Measurements from ENCODE around the gene ARHGAP32. TPM values are rescaled to one million over a fixed set of nuclear protein-coding genes. Genes with fewer than 3 reads are reported as not detected.

The ARHGAP32 gene
- total RNA-seq, 1 donor from 2014 or later, result 9.0 TPM

- no peak for DNase-seq
These were observed 85.3 kb downstream of the ARHGAP32 start for GRCh38 chr11:129106788-129107187.

DNA sequence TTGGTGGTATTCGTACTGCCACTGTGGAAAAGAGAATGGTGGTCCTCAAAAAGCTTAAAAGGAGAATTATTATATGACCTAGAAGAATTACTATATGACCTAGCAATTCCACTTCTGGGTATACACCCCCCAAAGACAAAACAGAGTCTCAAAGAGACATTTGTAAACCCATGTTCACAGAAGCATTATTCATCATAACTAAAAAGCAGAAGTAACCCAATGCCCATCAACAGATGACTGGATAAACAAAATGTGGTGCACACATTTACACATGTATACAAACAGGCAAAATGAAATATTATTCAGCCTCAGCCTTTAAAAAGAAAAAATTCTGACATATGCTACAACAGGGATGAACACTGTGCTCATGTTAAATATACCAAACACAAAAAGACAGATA is 89.4 kb downstream of the ARHGAP32 start:
- no peak for DNase-seq

- DNase-seq, result no peak
These were observed 89.9 kb downstream of the ARHGAP32 start for GRCh38 chr11:129102225-129102624.

DNA sequence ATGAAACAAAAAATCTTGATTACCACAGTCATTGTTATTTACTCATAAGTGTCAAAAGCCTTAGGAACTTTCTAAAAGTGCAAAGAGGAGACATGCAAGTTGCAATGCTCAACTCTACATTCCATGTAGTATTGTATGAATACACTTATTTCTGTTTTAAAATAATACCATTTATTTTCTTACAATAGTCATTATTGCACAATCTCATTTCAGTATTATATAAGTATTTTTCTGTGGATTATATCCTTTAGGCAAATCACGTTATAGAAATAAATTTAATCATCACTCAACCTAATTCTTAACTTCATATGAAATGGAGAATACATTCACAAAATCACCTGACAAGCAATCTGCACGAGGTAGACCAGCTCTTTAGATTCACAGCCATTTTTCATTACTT is 98.8 kb downstream of the ARHGAP32 start:
- DNase-seq, result no peak

DNA sequence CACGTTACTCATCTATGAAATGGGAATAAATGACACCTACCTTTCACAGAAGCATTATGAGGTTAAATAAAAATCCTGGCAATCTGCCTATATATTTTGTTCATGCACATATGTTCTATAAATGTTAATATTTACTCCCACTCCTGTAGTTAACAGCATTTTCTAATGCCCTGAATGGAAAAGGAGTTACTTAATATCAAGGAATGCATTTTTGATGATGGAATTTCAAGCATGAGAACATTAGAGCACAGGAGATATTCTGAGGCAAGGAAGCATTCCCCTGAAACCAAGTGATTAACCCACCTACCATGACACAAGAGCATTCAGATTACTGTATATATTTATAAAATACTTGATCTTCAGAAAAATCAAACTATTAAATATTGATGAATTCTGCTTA is 102.1 kb downstream of the ARHGAP32 start:
- DNase-seq, result no peak

DNA sequence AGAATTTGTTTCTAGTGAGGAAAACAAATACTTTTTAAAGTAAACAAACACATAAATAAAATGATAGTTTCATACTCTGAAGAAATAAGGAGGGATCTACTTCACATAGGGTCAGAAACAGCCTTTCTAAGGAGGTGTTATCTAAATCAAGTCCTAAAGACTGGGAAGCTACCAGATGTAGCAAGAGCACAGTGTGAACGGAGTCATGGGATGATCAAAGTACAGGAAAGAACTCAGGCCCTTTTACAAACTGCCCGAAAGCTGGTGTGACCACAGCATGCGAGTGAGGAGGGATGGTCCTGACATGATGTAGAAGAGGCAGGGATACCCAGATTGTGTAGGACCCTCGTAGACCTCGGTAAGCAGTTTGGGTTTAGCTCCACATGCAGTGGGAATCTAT is 102.8 kb downstream of the ARHGAP32 start:
- DNase-seq, result no peak

- no peak for DNase-seq
These were observed 105.1 kb downstream of the ARHGAP32 start for GRCh38 chr11:129086976-129087375.

DNA sequence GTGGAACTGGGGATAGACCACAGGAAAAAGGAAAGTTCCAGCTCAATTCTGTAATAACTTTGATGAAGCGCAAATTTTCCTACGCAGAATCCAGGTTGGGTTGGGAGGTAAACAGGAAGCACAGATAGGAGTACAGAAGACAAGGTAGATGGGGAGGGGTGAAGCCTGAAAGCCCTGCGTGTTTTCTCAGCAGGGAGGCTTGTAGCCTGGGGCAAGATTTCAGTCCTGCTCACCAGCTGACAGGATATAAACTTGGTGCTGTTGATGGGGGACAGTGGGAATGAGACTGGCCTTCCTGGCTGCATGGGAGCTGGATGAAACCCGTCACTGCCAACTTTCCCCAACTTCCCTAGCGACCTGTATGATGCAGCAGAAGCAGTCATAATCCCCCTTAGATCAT is 114.9 kb downstream of the ARHGAP32 start:
- DNase-seq, result no peak

DNA sequence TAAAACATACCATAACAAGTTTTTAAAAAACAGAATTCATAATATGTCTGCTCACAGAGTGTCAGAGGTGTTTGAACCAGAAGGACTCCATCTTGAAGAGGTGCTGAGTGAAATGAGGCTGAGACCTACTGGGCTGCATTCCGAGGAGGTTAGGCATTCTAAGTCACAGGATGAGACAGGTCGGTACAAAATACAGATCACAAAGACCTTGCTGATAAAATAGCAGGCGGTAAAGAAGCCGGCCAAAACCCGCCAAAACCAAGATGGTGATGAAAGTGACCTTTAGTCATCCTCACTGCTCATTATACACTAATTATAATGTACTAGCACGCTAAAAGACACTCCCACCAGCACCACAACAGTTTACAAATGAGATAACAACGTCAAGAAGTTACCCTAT is 116.4 kb downstream of the ARHGAP32 start:
- no peak for DNase-seq

DNA sequence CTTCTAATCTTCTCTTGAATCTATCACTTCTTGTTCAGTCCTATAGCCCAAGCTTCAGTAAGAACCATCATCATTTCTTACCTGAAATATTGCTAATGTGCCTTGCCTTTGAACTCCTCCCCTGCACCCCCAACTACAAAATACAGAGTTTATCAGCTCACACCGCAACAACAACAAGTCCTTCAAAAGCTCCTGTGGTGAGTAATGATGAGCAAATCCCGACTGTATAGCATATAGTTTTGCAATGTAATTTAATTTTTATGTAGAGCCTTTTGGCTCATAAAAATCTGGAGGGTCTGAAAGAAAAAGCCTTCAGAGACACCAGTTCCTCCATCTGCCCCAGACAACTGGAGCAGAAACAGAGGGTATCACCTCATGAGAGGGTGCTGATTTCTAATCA is 124.7 kb downstream of the ARHGAP32 start:
- no peak for DNase-seq

DNA sequence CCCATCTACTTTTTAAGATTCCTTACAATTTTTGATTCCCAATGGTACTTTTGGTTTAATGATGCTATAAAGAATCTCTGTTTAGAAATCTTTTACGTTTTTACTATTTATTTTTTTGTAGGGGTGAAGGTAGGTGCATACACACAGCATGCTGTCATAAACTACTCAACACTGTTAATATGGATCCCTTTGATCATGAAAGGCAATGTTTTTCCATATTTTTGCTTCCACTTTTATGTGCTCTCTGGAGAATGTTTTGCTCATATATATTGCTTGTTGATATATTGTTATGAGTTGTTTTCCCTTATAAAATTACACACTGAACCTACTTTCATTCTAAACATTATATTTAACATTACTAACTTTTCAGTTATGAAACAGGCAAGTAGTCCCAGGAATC is 125.9 kb downstream of the ARHGAP32 start:
- DNase-seq, result no peak

GRCh38 chr11:129063118-129063517 is 129.0 kb downstream of the ARHGAP32 start:
- DNase-seq, result no peak

DNA sequence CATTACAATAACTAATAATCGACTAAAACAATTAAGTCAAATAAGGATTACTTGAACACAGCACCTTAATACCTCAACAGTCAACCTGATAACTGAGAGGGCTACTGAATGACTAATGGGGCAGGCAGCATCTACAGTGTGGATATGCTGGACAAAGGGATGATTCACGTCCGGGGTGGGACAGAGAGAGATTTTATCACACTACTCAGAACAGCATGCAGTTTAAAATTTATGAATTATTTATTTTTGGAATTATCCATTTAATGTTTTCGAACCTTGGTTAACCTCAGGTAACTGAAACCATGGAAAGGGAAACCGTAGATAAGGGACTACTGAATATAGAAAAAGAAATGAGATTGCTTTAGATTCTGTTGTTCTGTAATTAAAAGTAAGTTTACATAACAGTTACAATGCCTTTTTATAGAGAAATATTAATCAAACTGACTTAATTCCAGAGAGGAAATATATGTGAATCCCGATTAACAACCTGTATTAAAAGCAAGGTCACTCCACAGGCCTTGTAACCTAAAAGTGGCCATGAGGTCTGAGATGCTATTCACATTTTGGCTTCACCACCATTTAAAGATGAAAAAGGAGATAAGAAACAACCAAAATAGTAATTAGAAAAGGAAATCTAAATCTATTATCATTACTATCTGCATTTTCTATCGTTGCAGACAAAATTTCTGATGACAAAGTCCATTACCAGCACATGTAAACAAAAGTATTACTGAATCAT is 130.5 kb downstream of the ARHGAP32 start:
- peak; percentile 42 for DNase-seq

DNA sequence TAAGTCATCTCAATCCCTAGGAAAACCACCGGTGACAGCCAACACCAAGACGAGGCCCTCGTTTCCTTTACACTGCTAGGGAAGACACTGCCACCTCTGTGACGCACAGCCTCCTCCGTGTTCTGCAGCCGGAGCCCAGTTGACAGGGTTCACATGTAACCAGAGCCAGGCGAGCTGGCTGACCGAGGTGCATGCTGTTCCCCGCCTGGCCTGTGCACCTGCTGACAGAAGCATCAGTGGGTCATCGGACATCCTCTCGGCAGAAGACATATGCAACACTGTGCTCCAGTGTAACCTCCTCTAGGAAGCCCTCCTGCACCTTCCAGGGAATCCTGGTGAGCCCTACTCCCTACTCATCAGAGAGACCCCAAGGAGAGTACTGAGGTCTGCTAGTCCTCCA is 135.2 kb downstream of the ARHGAP32 start:
- DNase-seq, result no peak

DNA sequence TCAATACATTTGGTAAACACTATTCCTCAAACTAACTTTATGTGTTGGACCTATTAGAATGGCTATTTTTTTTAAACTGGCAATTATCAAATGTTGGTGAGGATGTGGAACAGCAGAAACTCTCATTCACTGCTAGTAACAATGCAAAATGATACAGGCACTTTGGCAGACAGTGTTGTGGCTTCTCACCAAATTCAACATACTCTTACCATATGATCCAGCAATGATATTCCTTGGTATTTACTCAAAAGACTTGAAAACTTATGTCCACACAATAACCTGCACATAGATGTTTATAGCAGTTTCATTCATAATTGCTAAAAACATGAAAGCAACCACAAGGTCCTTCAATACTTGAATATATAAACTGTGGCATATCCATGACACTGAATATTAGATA is 136.9 kb downstream of the ARHGAP32 start:
- no peak for DNase-seq

- DNase-seq, result no peak
These were observed 143.2 kb downstream of the ARHGAP32 start for GRCh38 chr11:129048911-129049310.

DNA sequence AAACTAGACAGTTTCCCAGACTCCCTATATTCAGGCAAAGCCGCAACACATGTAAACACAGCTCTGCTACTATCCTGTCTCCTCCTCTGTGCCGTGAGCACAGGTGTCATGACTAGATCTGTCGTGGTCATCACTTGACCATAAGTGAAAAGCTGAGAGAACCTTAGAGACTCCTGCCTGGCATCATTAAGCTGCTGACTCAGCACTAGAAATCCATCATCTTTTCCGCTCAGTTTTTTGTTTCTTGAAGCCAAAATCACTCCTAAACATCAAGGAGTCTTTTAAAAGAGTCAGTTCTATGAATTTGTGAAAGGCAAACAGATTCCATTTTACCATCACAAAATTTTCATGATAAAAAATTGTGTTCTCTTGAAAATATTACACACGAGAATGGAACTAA is 147.0 kb downstream of the ARHGAP32 start:
- DNase-seq, result no peak

GRCh38 chr11:129042503-129042902 is 149.6 kb downstream of the ARHGAP32 start:
- DNase-seq, result no peak

DNA sequence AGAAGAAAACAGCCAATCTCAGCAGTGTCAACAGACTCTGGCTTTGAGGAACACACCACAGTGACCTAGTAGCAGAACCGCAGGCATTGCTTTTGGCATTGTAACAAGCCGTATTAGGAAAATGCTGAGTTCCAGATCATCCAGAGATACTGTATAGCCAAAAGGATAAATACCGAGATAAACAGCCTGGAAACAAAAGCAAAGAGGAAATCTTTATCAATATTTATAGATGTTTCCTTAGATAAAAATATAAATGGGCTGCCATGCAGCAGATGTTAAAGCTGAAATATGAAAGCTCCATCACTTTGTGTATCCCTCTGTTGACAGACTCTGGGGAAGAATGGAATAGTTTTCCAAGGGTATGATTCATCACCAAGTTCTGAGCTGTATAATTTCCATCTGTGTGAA is 150.5 kb downstream of the ARHGAP32 start:
- no peak for DNase-seq

DNA sequence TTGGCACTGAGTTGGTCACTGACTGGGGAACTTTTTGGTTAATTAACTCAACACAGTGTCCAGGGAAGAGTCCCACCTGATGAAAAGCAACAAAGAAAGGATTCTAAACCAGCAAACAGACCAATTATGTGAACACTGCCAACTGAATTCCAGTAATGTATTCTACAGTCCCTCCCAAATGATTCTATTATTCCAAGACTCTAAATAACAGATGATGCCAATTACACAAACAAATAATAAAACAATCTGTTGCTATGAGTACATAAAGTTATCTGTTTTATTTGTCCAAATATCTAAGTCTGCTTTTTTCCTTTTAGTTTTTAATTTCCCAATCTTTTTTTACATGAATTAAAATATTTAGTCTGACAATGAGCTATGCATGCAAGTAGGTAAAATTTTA is 151.2 kb downstream of the ARHGAP32 start:
- DNase-seq, result no peak

DNA sequence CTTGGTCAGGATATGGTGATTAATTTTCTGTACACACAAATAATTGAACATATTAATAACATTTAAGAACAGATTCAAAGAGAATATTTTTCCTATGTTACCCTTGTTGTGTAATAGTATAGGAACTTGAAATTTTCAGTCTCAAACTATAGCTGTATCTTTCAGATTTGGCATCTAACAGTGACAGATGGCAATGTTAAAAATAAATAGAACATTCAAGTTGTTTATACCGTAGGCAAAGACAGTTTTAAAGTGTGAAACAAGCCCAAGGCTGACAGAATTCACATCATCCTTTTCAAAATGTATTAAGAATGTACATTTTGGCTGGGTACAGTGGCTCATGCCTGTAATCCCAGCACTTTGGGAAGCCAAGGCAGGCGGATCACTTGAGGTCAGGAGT is 156.9 kb downstream of the ARHGAP32 start:
- DNase-seq, result no peak

- no peak for DNase-seq
These were observed 158.1 kb downstream of the ARHGAP32 start for GRCh38 chr11:129034001-129034400.

DNA sequence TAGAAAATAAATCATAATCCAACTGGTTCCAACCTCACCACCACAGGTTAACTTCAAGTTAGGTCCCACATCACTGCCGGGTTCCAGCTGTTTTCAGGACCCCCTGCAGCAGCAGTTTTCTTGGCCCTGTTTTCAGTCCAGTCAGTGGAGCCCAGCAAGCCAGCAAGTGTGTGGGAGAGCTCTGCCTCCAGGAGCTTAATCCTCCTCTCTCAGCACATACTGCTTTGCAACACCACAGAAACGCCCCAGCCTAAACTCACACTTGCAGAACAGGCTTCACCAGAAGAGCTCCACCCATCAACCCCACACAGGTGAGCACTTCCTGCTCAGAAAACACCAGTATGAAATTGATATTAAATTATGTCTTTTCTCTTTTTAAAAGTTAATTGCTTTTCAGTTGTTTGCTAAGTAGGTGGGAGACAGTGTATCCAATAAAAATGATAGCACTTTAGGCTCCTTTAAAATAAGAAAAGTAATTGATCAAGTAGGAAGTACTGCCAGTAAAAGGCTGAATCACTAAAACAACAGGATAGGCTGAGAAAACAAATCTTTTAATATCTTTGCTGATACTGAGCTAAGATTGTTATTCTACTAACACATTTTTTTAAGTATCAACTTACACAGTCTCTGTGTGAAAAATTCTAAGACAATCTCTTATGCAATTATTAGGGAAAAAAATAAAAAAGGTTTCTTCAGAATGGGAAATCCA is 168.0 kb downstream of the ARHGAP32 start:
- peak; percentile 10 for DNase-seq

GRCh38 chr11:129021295-129021694 is 170.8 kb downstream of the ARHGAP32 start:
- DNase-seq, result no peak

GRCh38 chr11:129018991-129019390 is 173.1 kb downstream of the ARHGAP32 start:
- DNase-seq, result no peak

Data from dermis blood vessel endothelial cell (primary cell).